Brain microvascular endothelial cell (primary cell): ENCODE data around the gene GRK1.

Experiments used
- DNase-seq: peaks from one replicate; pipeline ENCODE4 v3.0.0-alpha.2; 2020
- H3K27ac ChIP-seq: fragments of 250-450 bp; sonication (Bioruptor Pico); 2 replicates; pipeline ENCODE4 v1.5.1; 2020; ENCODE audit warnings: mild to moderate bottlenecking, moderate library complexity
- H3K27me3 ChIP-seq: fragments of 250-450 bp; sonication (Bioruptor Pico); replicated peaks from 2 replicates; pipeline ENCODE4 v1.5.1; 2020; ENCODE audit warnings: mild to moderate bottlenecking
- H3K36me3 ChIP-seq: fragments of 250-450 bp; sonication (Bioruptor Pico); replicated peaks from 2 replicates; pipeline ENCODE4 v1.5.1; 2020; ENCODE audit warnings: mild to moderate bottlenecking
- H3K4me3 ChIP-seq: 2 replicates; pipeline ENCODE4 v1.5.1; 2011; ENCODE audit warnings: low read depth, mild to moderate bottlenecking, control low read depth, low read length, moderate library complexity
- in situ Hi-C: cut with HindIII; loops from 2 replicates; pipeline ENCODE4 v1.10.0; 2017; ENCODE audit warnings: low sequenced_read_pairs, low pct_ligation_motif_present
- TF ChIP-seq, protein P1 (sequence below): IDR thresholded peaks from 2 replicates; pipeline ENCODE4 v1.5.1; 2011; ENCODE audit warnings: low read depth, mild to moderate bottlenecking, moderate library complexity, low read length, control low read depth, inconsistent platforms; ENCODE audit errors: missing control alignments

The GRK1 gene

GRCh38 chr13:113731192-113732175 is 64.5 kb downstream of the GRK1 start:
- DNase-seq: no peak
- Histone ChIP-seq H3K27ac (no peak overlapping the region), H3K36me3 (no peaks in the 10 kb centered on the region), H3K4me3 (no peak overlapping the region), H3K27me3 (peaks cover 21% of the 10 kb centered on the region)
- TF ChIP-seq, protein P1, sequence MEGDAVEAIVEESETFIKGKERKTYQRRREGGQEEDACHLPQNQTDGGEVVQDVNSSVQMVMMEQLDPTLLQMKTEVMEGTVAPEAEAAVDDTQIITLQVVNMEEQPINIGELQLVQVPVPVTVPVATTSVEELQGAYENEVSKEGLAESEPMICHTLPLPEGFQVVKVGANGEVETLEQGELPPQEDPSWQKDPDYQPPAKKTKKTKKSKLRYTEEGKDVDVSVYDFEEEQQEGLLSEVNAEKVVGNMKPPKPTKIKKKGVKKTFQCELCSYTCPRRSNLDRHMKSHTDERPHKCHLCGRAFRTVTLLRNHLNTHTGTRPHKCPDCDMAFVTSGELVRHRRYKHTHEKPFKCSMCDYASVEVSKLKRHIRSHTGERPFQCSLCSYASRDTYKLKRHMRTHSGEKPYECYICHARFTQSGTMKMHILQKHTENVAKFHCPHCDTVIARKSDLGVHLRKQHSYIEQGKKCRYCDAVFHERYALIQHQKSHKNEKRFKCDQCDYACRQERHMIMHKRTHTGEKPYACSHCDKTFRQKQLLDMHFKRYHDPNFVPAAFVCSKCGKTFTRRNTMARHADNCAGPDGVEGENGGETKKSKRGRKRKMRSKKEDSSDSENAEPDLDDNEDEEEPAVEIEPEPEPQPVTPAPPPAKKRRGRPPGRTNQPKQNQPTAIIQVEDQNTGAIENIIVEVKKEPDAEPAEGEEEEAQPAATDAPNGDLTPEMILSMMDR: no peak
- in situ Hi-C loops: no loop called here

DNA sequence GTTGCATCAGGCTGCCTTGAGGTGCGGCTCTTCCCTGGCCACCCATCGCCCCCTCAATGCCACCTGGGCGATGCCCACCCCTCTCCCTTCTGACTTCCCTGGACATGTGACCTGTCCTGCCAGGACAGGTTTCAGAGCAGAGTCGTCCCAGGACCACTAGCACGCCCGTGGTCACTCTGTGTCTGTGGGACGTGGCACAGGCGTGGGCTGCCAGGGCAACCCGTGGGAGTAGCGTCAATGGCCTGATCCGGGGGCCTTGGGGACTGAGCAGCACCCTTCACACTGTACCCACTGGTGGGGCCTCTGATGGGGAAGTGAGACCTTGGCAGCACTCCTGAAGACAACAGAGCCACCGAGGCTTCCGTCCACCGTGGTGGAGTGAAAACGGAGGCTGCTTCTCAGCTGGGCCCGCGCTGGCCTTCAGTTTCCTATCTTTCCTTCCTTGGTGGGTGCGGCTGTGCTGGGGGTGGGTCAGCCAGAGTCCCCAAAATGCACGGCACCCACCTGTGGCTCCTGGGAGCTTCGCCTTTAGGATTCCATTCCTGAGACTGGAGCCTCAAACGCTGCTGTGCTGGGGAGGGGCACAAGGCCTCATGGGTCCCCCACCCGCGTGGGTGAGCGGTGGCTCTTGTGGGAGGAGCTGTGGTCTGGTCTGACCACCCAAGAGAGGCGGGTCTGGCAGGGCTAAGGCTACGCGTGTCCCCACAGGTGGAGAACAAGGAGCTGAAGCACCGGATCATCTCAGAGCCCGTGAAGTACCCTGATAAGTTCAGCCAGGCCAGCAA is 65.3 kb downstream of the GRK1 start:
- H3K27ac ChIP-seq: no peak overlapping the region
- no peak for DNase-seq
- peaks cover 21% of the 10 kb centered on the region for H3K27me3 ChIP-seq
- in situ Hi-C loops: no loop called here
- no peak overlapping the region for H3K4me3 ChIP-seq
- TF ChIP-seq, protein P1: no peak
- H3K36me3 ChIP-seq: no peaks in the 10 kb centered on the region

GRCh38 chr13:113732961-113733950 is 66.2 kb downstream of the GRK1 start:
- TF ChIP-seq, protein P1: no peak
- DNase-seq: no peak
- in situ Hi-C loops: no loop called here
- H3K27me3 ChIP-seq: peaks cover 21% of the 10 kb centered on the region
- H3K36me3 ChIP-seq: no peaks in the 10 kb centered on the region
- no peak overlapping the region for H3K4me3 ChIP-seq
- no peak overlapping the region for H3K27ac ChIP-seq

DNA sequence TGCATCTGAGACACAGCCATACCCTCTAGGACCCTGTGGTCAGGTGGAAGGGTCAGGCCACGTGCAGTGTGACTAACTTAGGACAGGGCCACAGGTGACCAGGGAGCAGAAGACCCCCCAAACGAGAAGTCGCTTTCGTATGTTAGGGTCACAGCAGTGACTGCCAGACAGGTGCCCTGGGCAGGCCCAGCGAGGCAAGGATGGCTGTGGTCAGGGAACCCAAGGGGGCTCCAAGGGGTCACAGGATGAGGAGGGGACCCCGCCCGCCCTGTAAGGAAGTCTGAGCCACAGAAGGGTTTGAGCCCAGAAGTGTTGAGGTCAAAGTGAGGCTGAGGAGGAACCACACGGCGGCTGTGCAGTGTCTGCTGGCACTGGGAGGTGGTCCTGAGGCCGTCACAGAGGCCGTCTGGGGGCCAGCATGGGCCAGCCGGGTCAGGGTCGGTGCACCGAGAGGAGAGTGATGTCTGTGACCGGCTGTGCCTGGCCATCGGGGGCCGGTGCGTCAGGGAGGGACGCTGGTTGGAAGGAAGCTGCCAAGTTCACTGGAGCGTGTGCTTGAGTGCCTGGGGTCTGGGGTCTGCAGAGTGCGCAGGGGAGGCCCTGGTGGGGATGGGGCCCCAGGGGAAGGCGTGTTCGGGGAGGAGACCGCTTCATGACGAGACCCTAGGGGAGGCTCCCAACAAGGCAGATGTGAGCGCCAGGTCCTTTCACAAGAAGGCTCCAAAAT is 67.2 kb downstream of the GRK1 start:
- peaks cover 13% of the 10 kb centered on the region for H3K27me3 ChIP-seq
- TF ChIP-seq, protein P1: no peak
- in situ Hi-C loops: no loop called here
- H3K4me3 ChIP-seq: no peak overlapping the region
- H3K27ac ChIP-seq: no peak overlapping the region
- no peak for DNase-seq
- H3K36me3 ChIP-seq: no peaks in the 10 kb centered on the region

DNA sequence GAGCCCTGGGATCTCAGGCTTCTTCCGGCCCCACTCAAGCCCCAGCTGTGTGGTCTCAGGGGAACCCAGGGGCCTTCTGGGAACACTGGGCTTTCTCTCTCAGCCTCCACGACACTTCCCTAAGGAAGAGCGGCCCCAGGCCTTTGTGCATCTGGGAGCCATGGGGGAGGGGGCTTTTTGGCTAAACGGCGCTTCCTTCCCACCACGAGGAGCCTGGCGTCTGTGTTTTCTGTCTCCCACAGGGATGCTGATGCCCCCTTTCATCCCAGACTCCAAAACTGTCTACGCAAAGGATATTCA is 67.8 kb downstream of the GRK1 start:
- TF ChIP-seq, protein P1: no peak
- in situ Hi-C loops: no loop called here
- Histone ChIP-seq H3K27ac (no peak overlapping the region), H3K4me3 (no peak overlapping the region), H3K27me3 (peaks cover 10% of the 10 kb centered on the region), H3K36me3 (no peaks in the 10 kb centered on the region)
- no peak for DNase-seq
